GM11168 (cell line): ENCODE measurements around the gene U2AF2.

Source experiments
- in situ Hi-C: fragments of 300-500 bp; cut with MboI; formaldehyde crosslinking; loops from one replicate; pipeline ENCODE4 v1.12.0; 2022; ENCODE audit warnings: low sequenced_read_pairs; ENCODE audit not compliant: unreplicated experiment

Gene U2AF2

GRCh38 chr19:55673465-55673864 is 18.6 kb downstream of the U2AF2 start:
- in situ Hi-C loops: no loop called here

DNA sequence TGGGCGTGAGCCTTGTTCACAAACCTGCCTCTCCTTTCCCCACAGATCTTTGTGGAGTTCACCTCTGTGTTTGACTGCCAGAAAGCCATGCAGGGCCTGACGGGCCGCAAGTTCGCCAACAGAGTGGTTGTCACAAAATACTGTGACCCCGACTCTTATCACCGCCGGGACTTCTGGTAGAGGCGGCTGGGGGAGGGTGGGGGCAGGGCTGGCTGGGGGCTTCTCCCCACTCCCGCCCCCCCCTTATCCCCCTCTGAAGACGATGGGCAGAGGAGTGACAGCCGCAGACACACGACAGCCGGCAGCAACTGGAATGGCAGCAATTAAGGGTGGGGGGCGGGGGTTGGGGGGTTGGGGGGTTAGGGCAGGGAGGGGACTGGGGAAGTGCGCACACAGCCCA is 19.1 kb downstream of the U2AF2 start:
- in situ Hi-C loops: no loop called here

DNA sequence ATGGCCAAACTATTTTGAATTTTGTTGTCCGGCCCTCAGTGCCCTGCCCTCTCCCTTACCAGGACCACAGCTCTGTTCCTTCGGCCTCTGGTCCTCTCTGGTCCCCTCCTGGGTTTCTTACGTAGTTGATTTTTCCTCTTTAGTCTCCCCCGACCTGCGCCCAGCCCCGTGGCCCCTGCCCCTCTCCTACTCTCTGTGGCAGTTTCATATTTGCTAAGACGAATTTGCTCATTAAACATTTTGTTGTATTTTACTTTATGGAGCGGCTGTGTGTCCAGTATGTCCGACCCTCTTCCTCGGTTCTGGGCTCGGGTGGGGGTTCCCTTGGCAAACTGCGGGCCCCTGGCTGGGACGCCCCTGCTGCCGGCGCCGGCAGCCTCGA is 19.6 kb downstream of the U2AF2 start:
- in situ Hi-C loops: no loop called here

DNA sequence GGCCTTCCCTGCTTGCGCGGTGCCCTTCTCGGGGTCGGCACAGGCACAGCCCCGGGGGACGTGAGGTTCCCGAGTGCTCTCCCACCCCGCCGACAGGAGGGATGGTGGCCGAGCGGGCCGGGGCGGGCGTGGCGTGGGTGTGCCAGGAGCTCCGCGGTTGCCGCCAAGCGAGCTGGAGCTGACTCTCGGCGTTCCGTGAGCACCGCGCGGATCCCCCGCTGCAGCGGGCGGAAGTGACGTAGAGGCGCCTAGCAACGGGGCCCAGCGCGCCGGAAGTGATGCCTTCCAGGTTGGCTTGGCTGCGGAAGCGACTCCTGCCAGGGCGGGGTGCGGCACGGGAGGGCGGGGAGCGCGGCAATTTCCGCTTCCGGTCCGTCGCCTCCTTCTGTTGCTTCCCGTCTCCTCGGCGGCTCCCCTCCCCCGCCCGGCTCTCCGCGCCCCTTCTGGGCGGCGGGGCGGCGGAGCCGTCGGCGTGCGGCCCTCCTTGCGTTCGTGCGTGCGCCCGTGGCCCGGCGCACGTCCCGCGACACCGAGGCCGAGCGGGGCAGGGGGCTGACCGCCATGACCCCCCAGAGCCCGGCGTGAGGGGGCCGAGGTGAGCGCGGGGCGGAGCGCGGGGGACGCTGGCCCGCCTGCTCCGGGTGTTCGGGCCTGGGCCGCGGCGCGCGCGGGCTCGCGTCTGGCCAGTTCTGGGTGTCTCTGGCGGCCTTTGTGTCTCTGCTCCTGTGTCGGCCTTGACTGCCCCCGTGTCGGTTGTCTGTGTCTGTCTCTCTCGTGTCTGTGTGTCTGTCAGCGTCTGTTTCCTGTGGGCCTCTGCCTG is 20.2 kb downstream of the U2AF2 start, which contains the start of gene EPN1:
Gene EPN1, plus strand, starts transcription at position 386 of the 820 bp plus-strand sequence. CDS start 3,402 bp downstream, outside the sequence.
- in situ Hi-C loops: no loop called here

- in situ Hi-C loops: no loop called here
These were observed 21.0 kb downstream of the U2AF2 start for GRCh38 chr19:55675661-55676354.

DNA sequence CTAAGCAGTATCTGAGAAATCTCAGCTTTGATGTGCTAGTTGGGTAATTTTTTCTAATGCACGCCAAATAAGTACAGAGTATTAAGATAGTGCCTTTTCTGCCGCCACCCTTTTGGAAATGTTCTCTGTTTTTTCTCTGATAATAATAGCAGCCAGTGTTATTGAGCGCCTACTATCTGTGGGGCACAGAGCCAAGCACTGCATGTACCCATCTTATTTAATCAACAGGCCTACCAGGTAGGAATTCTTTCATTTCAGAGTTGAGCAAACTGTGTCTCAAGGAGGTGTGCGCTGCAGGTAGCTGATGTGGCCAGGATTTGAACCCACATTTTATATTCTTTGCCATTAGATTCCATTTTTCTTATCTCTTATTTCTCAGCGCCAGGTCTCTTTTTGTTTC is 21.5 kb downstream of the U2AF2 start:
- in situ Hi-C loops: no loop called here

- in situ Hi-C loops: no loop called here
These were observed 22.2 kb downstream of the U2AF2 start for GRCh38 chr19:55676889-55677505.

- in situ Hi-C loops: no loop called here
These were observed 22.8 kb downstream of the U2AF2 start for GRCh38 chr19:55677572-55678028.

DNA sequence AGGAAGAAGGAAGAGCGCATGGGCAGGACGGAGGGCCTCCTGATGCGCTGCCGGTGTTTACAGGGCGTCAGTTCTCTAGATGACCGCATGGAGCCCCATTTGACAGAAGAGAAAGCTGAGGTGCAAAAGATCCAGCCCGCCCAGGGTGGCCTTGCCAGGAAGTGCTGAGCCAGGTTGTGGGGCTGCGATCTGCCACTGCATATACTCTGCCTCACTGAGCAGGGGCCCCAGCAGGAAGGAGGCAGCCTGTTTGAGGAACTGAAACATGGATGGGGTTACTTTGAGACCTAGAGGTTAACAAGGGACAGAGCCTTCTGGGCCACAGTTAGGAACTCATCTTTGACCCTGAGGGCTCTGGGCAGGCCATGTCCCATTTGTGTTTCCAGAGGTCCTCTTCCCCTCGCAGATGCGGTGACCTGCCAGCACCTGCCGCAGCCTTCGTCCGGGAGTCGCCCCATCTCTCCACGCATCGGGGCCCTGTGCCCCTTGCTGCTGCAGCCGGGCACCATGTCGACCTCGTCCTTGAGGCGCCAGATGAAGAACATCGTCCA is 23.4 kb downstream of the U2AF2 start:
- in situ Hi-C loops: no loop called here

DNA sequence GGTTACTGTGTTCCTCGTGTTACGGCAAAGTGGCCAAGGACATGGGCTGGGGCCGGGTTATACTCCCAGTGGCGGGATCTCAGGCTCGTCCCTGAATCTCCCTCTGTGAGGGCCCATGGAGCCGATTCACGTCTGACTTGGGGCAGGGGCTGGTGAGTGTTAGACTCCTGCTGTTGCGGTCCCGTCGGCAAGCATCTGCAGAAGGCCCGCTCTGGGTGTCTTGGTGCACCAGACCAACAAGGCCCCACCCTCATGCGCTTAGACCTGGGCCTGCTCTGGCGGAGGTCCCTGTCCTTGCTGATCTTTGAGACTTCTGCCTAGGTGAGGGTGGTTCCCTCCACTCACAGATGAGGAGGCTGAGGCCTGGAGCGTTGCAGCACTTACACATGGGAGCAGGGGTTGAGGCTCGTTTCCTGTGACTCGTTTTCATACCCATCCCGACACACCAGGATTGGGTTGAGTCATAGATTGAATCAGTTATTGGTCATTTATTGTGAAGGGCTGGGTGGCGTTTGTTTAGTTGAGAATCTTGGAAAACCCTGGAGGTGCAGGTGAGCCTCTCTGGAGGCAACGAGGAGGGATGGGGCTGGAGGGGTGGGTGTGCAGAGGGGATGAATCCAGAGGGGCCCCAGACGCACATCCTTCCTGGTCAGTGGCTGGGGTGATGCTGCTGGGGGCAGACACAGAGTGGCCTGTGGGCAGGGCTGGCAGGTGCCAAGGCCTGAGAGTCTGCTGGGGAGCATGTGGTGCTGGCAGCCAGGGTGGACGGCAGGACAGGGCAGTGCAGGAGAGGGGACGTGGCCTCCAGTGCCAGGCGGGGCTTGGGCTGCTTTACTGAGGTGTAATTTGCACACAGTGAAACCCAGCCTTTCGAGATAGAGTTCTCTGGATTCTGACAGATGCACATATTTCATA is 24.8 kb downstream of the U2AF2 start:
- in situ Hi-C loops: no loop called here

- in situ Hi-C loops: no loop called here
These were observed 25.7 kb downstream of the U2AF2 start for GRCh38 chr19:55680339-55681130.

DNA sequence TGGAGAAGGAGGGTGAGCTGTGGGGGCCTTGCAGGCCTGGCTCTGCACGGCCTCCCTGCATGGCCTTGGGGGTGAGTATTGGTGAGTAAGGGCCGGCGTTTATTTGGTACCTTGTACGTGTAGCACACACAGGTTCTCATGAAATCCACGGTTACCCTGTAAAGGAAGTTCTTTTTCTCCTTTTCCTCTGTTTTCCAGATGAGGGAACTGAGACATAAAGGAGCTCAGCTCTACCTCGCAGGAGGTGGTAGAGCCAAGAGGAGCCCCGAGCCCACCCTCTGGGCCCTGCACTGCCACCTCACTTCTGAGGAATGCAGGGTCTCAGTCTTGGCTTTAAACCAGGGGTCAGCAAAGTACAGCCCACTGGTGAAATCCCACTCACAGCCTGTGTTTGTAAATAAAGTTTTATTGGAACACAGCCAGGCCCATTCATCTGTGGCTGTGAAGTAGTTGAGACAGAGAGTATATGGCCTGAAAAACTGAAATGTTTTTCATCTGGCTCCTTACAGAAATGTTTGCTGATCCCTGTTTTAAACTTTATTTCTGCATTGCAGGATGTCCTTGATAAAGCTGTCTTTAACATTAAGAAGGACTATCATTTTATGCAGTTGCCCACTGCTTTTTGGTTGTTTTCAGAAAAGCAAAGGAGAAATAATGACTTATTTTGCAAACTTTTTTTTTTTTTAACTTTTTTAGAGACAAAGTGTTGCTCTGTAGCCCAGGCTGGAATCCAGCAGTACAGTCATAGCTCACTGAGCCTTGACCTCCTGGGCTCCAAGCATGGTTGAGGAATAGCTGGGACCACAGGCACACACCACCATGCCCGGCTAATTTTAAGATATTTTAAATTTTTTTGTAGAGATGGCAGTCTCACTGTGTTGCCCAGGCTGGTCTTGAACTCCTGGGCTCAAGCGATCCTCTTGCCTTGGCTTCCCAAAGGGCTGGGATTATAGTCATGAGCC is 26.6 kb downstream of the U2AF2 start:
- in situ Hi-C loops: no loop called here

GRCh38 chr19:55683449-55684261 is 28.8 kb downstream of the U2AF2 start:
- in situ Hi-C loops: no loop called here

GRCh38 chr19:55684946-55685681 is 30.3 kb downstream of the U2AF2 start:
- in situ Hi-C loops: no loop called here

GRCh38 chr19:55685776-55686175 is 30.9 kb downstream of the U2AF2 start:
- in situ Hi-C loops: no loop called here

- in situ Hi-C loops: no loop called here
These were observed 31.6 kb downstream of the U2AF2 start for GRCh38 chr19:55686311-55687050.
